NB4 (cell line): Measurements from ENCODE around the gene CIITA.

ENCODE experiments used
- DNase-seq: peaks from one replicate; pipeline ENCODE4 v3.0.0; 2010; ENCODE audit warnings: low read depth
- H3K4me3 ChIP-seq: one replicate; pipeline ENCODE4 v1.5.1; 2011; ENCODE audit warnings: mild to moderate bottlenecking, low read depth, low read length, moderate library complexity
- MYC ChIP-seq: IDR thresholded peaks from 2 replicates; pipeline ENCODE4 v1.6.1; 2011; ENCODE audit warnings: low read depth, low read length
- POLR2A ChIP-seq: IDR thresholded peaks from 2 replicates; pipeline ENCODE4 v1.6.1; 2011; ENCODE audit warnings: mild to moderate bottlenecking; ENCODE audit not compliant: insufficient read length; ENCODE audit errors: extremely low read depth
- TF ChIP-seq, protein P1 (sequence below): IDR thresholded peaks from one replicate; pipeline ENCODE4 v1.5.1; 2012; ENCODE audit warnings: low read depth, low read length
- TF ChIP-seq, protein P2 (sequence below): IDR thresholded peaks from 2 replicates; pipeline ENCODE4 v1.6.1; 2011; ENCODE audit warnings: low read depth, low read length

The CIITA gene

DNA sequence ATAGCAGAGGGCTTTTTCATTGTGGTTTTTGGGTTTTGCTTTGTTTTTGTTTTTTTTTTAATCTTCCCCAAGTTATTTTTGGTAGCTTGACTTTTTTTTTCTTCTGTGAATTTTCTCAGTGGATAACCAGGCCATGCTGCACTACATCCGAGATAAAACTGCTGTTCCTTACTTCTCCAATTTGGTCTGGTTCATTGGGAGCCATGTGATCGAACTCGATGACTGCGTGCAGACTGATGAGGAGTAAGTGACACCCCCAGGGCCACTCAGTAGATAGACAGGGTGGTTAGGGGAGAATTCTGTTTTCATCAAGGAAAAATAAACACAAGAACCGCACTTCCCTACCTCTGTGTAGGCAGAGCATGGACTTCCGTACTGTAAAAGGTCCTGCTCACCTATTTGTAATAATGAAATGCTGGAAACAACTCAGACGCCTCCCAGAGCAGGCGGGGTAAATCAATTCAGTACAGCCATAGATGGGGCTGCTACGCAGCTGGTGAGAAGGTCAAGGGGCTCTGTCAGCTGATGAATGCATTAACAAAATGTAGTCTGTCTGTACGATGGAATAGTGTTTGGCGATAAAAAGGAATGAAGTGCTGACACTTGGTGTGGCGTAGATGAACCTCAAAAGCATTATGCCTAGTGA is 95.9 kb downstream of the CIITA start:
- TF ChIP-seq, protein P1, sequence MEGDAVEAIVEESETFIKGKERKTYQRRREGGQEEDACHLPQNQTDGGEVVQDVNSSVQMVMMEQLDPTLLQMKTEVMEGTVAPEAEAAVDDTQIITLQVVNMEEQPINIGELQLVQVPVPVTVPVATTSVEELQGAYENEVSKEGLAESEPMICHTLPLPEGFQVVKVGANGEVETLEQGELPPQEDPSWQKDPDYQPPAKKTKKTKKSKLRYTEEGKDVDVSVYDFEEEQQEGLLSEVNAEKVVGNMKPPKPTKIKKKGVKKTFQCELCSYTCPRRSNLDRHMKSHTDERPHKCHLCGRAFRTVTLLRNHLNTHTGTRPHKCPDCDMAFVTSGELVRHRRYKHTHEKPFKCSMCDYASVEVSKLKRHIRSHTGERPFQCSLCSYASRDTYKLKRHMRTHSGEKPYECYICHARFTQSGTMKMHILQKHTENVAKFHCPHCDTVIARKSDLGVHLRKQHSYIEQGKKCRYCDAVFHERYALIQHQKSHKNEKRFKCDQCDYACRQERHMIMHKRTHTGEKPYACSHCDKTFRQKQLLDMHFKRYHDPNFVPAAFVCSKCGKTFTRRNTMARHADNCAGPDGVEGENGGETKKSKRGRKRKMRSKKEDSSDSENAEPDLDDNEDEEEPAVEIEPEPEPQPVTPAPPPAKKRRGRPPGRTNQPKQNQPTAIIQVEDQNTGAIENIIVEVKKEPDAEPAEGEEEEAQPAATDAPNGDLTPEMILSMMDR: no peak
- TF ChIP-seq MYC: no peak
- no peak for TF ChIP-seq POLR2A
- TF ChIP-seq, protein P2, sequence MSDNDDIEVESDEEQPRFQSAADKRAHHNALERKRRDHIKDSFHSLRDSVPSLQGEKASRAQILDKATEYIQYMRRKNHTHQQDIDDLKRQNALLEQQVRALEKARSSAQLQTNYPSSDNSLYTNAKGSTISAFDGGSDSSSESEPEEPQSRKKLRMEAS: no peak
- H3K4me3 ChIP-seq: no peak overlapping the region
- DNase-seq: no peak

DNA sequence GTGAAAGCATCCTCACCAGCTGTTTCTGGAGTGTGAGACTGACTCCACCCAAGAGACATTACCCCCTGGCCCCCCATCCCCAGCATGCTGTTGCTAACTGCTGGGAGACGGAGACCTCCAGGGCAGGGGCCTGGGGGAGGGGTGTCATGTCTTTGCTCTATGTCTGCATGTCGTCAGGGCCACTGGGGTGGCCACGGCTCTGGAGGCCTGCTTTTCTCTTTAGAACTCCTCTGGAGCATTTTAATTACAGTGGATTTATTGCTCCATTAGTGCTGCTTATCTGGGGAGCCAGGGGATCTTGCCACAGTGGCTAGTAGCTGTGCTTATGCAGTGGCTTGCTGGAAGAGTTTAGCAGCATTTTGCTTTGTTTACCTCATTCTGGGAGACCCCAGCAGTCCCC is 99.6 kb downstream of the CIITA start:
- no peak for DNase-seq
- no peak for TF ChIP-seq MYC
- TF ChIP-seq, protein P1: no peak
- TF ChIP-seq, protein P2: no peak
- TF ChIP-seq POLR2A: no peak
- H3K4me3 ChIP-seq: no peak overlapping the region

DNA sequence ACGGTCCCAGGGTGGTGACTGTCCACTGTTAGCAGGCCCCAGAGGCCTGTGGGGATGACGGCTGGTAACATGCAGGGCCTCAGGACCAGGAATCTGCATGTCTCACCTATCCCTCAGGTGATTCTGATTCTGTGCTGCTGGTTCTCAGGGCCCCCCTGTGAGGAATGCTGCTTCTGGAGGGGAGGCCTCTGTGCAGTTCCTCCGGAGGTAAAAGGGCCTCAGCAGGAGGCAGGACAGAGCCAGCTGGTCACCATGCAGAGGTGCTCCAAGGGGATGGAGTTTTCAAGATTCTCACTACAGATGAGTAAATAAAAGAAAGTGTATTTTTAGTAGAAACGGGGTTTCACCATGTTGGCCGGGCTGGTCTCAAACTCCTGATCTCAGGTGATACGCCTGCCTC is 101.1 kb downstream of the CIITA start:
- no peak overlapping the region for H3K4me3 ChIP-seq
- TF ChIP-seq, protein P2: no peak
- no peak for TF ChIP-seq MYC
- TF ChIP-seq POLR2A: no peak
- TF ChIP-seq, protein P1: no peak
- no peak for DNase-seq

DNA sequence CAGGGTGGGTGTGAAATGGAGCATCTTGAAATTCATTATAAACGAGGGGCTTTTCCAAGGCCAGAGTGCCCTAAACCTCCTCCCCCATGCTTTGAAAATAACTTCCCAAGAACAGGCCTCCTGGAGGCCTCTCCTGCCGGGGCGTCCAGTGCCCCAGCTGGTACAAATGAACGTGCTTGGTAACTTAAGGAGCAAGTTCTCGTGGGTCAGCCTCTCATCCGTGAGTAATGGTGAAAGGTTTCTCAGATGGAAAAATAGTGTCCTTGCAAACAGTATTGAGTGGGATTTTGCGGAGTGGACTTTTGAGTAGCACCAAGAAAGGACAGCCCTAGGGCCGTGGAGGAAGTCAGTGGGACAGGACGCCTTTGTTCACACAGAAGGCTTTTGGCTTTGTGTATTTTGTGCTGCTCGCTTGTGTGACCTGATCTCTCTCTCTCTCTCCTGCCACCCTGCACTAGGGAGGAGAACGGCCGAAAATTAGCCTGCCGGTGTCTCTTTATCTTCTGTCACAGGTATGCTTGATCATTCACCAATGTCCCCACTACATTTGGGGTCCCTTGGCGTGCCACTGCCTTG is 102.0 kb downstream of the CIITA start:
- no peak overlapping the region for H3K4me3 ChIP-seq
- TF ChIP-seq, protein P1: no peak
- no peak for TF ChIP-seq POLR2A
- TF ChIP-seq MYC: no peak
- TF ChIP-seq, protein P2: no peak
- DNase-seq: no peak

DNA sequence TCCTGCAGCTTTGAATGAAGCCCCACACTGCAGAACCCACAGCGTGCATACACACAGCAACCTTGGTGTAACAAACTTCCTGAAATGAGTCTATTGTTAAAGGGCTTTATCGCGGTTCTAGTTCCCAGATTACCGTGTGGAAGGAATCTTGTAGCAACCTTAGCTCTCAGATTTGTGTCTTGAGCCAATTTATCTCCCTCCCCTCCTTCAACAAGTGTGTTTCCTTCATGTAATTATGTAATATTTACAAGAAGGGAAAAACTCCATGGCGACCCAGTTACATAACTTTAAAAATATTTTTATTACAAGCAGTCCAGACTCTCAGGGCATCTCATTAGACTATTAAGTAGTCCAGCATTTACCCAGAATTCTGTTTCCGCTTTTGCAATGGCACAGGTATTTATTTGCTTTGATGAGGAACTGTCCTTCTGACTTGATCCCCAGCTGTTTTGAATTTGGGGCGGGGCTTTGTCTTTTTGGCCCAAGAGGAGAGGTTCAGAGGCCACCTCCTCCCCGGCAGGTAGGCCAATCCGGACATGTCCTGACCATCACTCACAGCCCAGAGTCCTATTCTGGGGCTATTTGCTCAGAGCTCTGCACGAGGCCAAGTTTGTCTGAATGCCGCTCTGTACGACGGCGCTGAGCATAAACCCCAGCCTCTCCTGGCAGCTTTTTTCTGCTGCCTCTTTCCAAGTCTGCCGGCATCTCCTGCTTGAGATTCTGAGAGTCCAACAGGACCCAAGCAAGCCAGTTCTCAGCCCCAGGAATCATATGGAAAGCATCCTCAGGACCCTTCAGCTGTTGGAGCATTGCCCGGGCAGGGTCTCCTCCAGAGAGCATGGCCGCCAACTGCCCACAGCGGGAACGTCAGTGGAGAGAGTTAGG is 103.0 kb downstream of the CIITA start:
- no peak for DNase-seq
- TF ChIP-seq, protein P1: no peak
- no peak for TF ChIP-seq POLR2A
- TF ChIP-seq, protein P2: no peak
- TF ChIP-seq MYC: no peak

More for the DNA sequence above, 103.0 kb downstream of the CIITA start:
- no peak overlapping the region for H3K4me3 ChIP-seq
